ENCODE data around the gene TMED4.

DNA sequence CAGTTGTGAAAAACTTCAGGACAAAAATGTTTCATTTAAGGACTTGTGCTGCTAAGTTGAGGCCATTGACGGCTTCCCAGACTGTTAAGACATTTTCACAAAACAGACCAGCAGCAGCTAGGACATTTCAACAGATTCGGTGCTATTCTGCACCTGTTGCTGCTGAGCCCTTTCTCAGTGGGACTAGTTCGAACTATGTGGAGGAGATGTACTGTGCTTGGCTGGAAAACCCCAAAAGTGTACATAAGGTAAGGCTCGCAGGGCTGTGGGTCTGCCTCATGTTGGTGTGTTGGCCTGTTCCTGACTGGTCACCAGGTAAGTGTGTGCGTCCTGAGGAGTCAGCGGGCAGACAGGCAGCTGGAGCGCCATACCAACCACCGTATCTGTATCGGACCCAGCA lies 42.3 kb upstream of the TMED4 start:
- TF ChIP-seq POLR2A (IDR thresholded peaks at IDR 0.05; ENCODE audit: low read depth, low read length) (no peak), POLR2AphosphoS5 (IDR thresholded peaks at IDR 0.05; ENCODE audit: low read depth, low read length) (no peak), POU2F2 (IDR thresholded peaks at IDR 0.05; ENCODE audit: low read depth, low read length) (no peak)

Data from GM12891 (cell line).